Measurements from ENCODE around the gene SEC24C. TPM values are rescaled to one million over a fixed set of nuclear protein-coding genes. Genes with fewer than 3 reads are reported as not detected.

The SEC24C gene
- polyA plus RNA-seq, 1 of the 3 experiments (the other 2 are of a cell fraction): 73.6 TPM

GRCh38 chr10:73798927-73799560 is 54.9 kb downstream of the SEC24C start:
- no peak overlapping the region for H3K9ac ChIP-seq
- H3K4me2 ChIP-seq: no peak overlapping the region
- no peaks in the 10 kb centered on the region for H3K27me3 ChIP-seq (ENCODE audit: insufficient read depth)
- H4K20me1 ChIP-seq (ENCODE audit: insufficient read depth): no peaks in the 10 kb centered on the region
- ChIA-PET CTCF (interaction anchor here (0.6 to 1.8 kb wide), 4 partner anchors 8 to 361 kb away, joined by 3 to 8 read pairs (median 3); partner anchors contain the start of gene ZSWIM8), POLR2A (interaction anchor here (1.6 to 2.6 kb wide), 2 partner anchors 11 to 13 kb away, joined by 4 to 13 read pairs; partner anchors contain the start of gene ZSWIM8)
- WGBS (ENCODE audit: low lambda C conversion rate): 87% methylated on average over 9 of the region's 10 CpGs
- no peak for DNase-seq
- H2AFZ ChIP-seq (ENCODE audit: low read depth): no peak overlapping the region
- H3K9me2 ChIP-seq: no peaks in the 10 kb centered on the region
- no peak for TF ChIP-seq MAX (IDR thresholded peaks at IDR 0.05; ENCODE audit: low read depth)
- peak; percentile 13 for TF ChIP-seq POLR2AphosphoS5 (IDR thresholded peaks at IDR 0.05; ENCODE audit: low read depth, low read length)
- H3K79me2 ChIP-seq (ENCODE audit: insufficient read depth): no peaks in the 10 kb centered on the region
- no peaks in the 10 kb centered on the region for H3K4me1 ChIP-seq (ENCODE audit: control insufficient read depth in 1 of 2, insufficient read depth in 2 of 2, low read depth in 1 of 2, low read length in 1 of 2)
- H3K9me3 ChIP-seq: no peaks in the 10 kb centered on the region
- H3K4me3 ChIP-seq (ENCODE audit: low read depth in 2 of 2, low read length in 1 of 2): no peak overlapping the region
- peaks cover 23% of the 10 kb centered on the region for H3F3A ChIP-seq (replicated peaks; ENCODE audit: insufficient read depth)
- H3K36me3 ChIP-seq (replicated peaks in 1 of 2; ENCODE audit: control insufficient read depth in 1 of 2, insufficient read depth in 2 of 2, low read length in 1 of 2): peaks cover 38 to 84% of the 10 kb centered on the region in 2 experiments
- no peak overlapping the region for H3K27ac ChIP-seq (ENCODE audit: low read depth in 2 of 2, low read length in 1 of 2)

- Histone ChIP-seq H3K27me3 (ENCODE audit: insufficient read depth) (no peaks in the 10 kb centered on the region), H3K79me2 (ENCODE audit: insufficient read depth) (no peaks in the 10 kb centered on the region), H4K20me1 (ENCODE audit: insufficient read depth) (no peaks in the 10 kb centered on the region), H3K27ac (ENCODE audit: low read depth in 2 of 2, low read length in 1 of 2) (no peak overlapping the region), H3K9me2 (no peaks in the 10 kb centered on the region), H3K9me3 (no peaks in the 10 kb centered on the region), H3K4me1 (ENCODE audit: control insufficient read depth in 1 of 2, insufficient read depth in 2 of 2, low read depth in 1 of 2, low read length in 1 of 2) (no peaks in the 10 kb centered on the region), H3K4me2 (no peak overlapping the region), H3K4me3 (ENCODE audit: low read depth in 2 of 2, low read length in 1 of 2) (no peak overlapping the region), H3K36me3 (replicated peaks in 1 of 2; ENCODE audit: control insufficient read depth in 1 of 2, insufficient read depth in 2 of 2, low read length in 1 of 2) (peaks cover 33 to 76% of the 10 kb centered on the region in 2 experiments), H2AFZ (ENCODE audit: low read depth) (no peak overlapping the region), H3K9ac (no peak overlapping the region), H3F3A (replicated peaks; ENCODE audit: insufficient read depth) (peaks cover 28% of the 10 kb centered on the region)
- TF ChIP-seq YY1 (IDR thresholded peaks at IDR 0.05; ENCODE audit: low read depth) (no peak), POLR2AphosphoS5 (IDR thresholded peaks at IDR 0.05; ENCODE audit: low read depth, low read length) (0 out of 2 replicates have a peak, but pooled peaks have one; percentile 4)
- WGBS (ENCODE audit: low lambda C conversion rate): 90% methylated on average over 9 of the region's 9 CpGs
- POLR2A ChIA-PET: interaction anchor here (0.7 to 2.6 kb wide), 5 partner anchors 9 to 27 kb away, joined by 3 to 13 read pairs (median 4); partner anchors contain the start of gene ZSWIM8
- CTCF ChIA-PET: interaction anchor here (0.6 to 1.8 kb wide), 4 partner anchors 7 to 80 kb away, joined by 3 to 8 read pairs (median 3); partner anchors contain the start of gene ZSWIM8
- no peak for DNase-seq
Measured at GRCh38 chr10:73799899-73800559, 55.9 kb downstream of the SEC24C start.

- Histone ChIP-seq H3K27ac (ENCODE audit: low read depth in 2 of 2, low read length in 1 of 2) (no peak overlapping the region), H3K4me1 (ENCODE audit: control insufficient read depth in 1 of 2, insufficient read depth in 2 of 2, low read depth in 1 of 2, low read length in 1 of 2) (no peaks in the 10 kb centered on the region), H4K20me1 (ENCODE audit: insufficient read depth) (no peaks in the 10 kb centered on the region), H3K36me3 (replicated peaks in 1 of 2; ENCODE audit: control insufficient read depth in 1 of 2, insufficient read depth in 2 of 2, low read length in 1 of 2) (peaks cover 32 to 74% of the 10 kb centered on the region in 2 experiments), H3K9ac (no peak overlapping the region), H3F3A (replicated peaks; ENCODE audit: insufficient read depth) (peaks cover 28% of the 10 kb centered on the region), H3K79me2 (ENCODE audit: insufficient read depth) (no peaks in the 10 kb centered on the region), H3K4me3 (ENCODE audit: low read depth in 2 of 2, low read length in 1 of 2) (no peak overlapping the region), H3K4me2 (no peak overlapping the region), H3K9me2 (no peaks in the 10 kb centered on the region), H3K9me3 (no peaks in the 10 kb centered on the region), H3K27me3 (ENCODE audit: insufficient read depth) (no peaks in the 10 kb centered on the region), H2AFZ (ENCODE audit: low read depth) (no peak overlapping the region)
- WGBS (ENCODE audit: low lambda C conversion rate): 89% methylated on average over 12 of the region's 20 CpGs
- POLR2A ChIA-PET: interaction anchor here (0.7 to 2.6 kb wide), 4 partner anchors 10 to 28 kb away, joined by 3 to 13 read pairs (median 4); partner anchors contain the start of gene ZSWIM8
- DNase-seq: no peak
- CTCF ChIA-PET: interaction anchor here (0.9 kb wide), 1 partner anchor 79 kb away, joined by 3 read pairs; no protein-coding TSS in a partner anchor
- TF ChIP-seq PBX3 (IDR thresholded peaks at IDR 0.05) (no peak), RCOR1 (IDR thresholded peaks at IDR 0.05; ENCODE audit: low read length) (no peak), EP300 (IDR thresholded peaks at IDR 0.05; ENCODE audit: borderline replicate concordance in 1 of 2, low read depth in 1 of 2, low read length in 1 of 2) (no peak), TAF1 (IDR thresholded peaks at IDR 0.05; ENCODE audit: borderline replicate concordance, low read depth, low read length) (no peak), MXI1 (IDR thresholded peaks at IDR 0.05; ENCODE audit: low read depth, low read length) (no peak), MEF2A (IDR thresholded peaks at IDR 0.05; ENCODE audit: borderline replicate concordance, low read depth) (no peak), USF1 (IDR thresholded peaks at IDR 0.05; ENCODE audit: borderline replicate concordance, low read depth) (no peak), SIN3A (IDR thresholded peaks at IDR 0.05; ENCODE audit: borderline replicate concordance, low read depth, low read length) (no peak), TCF12 (IDR thresholded peaks at IDR 0.05) (no peak), SMC3 (IDR thresholded peaks at IDR 0.05; ENCODE audit: low read depth, low read length) (no peak), TEAD4 (IDR thresholded peaks at IDR 0.05; ENCODE audit: borderline replicate concordance, insufficient read depth) (no peak), GATA2 (CRISPR knock-in tag; IDR thresholded peaks at IDR 0.05) (no peak), JUND (IDR thresholded peaks at IDR 0.05) (no peak), RFX5 (IDR thresholded peaks at IDR 0.05; ENCODE audit: low read length) (no peak), POLR2AphosphoS5 (IDR thresholded peaks at IDR 0.05; ENCODE audit: low read depth, low read length) (no peak)
Measured at GRCh38 chr10:73800560-73801252, 56.5 kb downstream of the SEC24C start.
